Gastroesophageal sphincter (tissue), 3 donors: ENCODE results near the gene HOXB7.

ENCODE experiments used
- POLR2A ChIP-seq, 2 donors: fragments of 450-650 bp; IDR thresholded peaks; one replicate each; pipeline ENCODE4 v1.6.1; 2017; ENCODE audit warnings: antibody characterized with exemption in 2 of 2, mild to moderate bottlenecking in 2 of 2, moderate library complexity in 1 of 2
- POLR2AphosphoS5 ChIP-seq: sonication (generic); formaldehyde crosslinking; IDR thresholded peaks from one replicate; pipeline ENCODE4 v1.6.1; 2017; ENCODE audit warnings: antibody characterized with exemption
- TF ChIP-seq, protein P1 (sequence below), 4 experiments: fragments of 200-600 bp in 2 of 4; fragments of 450-650 bp in 2 of 4; sonication (generic) in 1 of 4; IDR thresholded peaks; one replicate each; pipeline ENCODE4 v1.5.1; 2017 to 2019; ENCODE audit warnings: antibody characterized with exemption in 4 of 4, mild to moderate bottlenecking in 2 of 4, moderate library complexity in 2 of 4

DNA sequence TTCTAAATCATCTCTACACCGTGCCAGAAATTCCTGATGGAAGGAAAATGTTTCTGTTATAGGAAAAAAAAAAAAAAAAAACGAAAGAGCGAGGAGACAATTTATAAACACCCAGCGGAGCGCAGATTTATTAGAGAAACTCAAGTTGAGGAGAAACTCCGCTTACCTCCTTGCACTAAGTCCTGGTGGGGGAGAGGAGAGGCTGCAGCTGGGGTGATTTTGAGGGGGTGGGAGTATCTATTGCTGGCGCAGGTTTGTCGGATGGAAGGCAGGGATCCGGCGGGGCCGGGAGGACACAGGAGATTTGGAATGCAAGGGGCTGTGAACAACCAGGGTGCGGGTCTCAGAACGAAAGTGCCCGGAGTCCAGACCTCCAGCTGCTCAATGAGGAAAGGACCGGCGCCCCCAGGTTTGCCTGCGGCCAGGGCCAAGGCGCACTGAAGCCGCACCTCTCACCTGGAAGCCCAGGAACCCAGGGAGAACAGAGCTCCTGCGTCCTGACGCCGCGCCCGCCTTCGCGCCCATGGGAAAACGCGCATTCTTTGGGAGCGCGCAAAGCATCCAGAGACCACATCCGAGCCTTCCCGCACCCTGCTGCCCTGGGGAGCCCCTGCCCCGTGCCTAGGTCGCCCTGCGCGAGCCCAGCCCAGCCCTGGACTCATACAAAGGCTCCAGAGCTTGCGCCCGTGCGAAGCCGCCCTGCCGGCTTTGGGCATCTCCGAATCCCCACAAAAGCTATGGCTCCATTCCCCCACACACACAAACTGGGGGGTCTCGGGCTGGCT is 6.8 kb upstream of the HOXB7 start:
- TF ChIP-seq, protein P1, sequence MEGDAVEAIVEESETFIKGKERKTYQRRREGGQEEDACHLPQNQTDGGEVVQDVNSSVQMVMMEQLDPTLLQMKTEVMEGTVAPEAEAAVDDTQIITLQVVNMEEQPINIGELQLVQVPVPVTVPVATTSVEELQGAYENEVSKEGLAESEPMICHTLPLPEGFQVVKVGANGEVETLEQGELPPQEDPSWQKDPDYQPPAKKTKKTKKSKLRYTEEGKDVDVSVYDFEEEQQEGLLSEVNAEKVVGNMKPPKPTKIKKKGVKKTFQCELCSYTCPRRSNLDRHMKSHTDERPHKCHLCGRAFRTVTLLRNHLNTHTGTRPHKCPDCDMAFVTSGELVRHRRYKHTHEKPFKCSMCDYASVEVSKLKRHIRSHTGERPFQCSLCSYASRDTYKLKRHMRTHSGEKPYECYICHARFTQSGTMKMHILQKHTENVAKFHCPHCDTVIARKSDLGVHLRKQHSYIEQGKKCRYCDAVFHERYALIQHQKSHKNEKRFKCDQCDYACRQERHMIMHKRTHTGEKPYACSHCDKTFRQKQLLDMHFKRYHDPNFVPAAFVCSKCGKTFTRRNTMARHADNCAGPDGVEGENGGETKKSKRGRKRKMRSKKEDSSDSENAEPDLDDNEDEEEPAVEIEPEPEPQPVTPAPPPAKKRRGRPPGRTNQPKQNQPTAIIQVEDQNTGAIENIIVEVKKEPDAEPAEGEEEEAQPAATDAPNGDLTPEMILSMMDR (IDR thresholded peaks at IDR 0.05): no peak
- TF ChIP-seq POLR2AphosphoS5: no peak
- no peak for TF ChIP-seq POLR2A (IDR thresholded peaks at IDR 0.05)
